ENCODE results near the gene ARHGAP31. TPM values are rescaled to one million over a fixed set of nuclear protein-coding genes. Genes with fewer than 3 reads are reported as not detected.

Gene ARHGAP31
- total RNA-seq, 1 donor from 2014 or later = 0.84 TPM

DNA sequence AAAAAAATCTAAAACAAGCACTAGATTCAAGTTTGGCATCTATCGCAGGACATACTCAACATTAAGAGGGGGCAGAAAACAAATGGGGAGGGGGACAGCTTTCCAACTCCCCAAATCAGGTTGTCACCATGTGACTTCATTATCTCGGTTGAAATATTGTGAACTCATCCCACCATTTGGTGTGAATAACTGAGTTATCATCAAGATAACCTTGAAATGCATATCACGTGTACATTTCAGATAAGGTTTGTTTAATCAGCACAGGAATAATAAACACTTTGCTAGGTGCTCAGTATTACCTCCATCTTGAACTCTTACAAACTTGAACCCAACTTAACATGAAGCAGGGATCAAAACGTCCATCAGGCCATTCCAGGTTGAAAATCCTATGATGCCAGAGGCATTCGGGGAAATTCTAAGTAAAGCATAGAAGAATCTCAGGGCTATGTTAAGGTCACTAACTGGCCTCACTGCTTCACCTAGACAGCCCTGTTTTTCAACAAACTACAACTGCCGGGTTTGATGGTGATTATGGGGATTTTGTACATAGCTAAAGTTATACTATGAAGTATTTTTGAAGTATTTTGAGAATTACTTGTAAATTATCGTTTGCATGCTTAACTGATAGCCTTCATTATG, 3.0 kb upstream of the ARHGAP31 start:
- Mint-ChIP-seq H3K27ac (no peak overlapping the region), H3K27me3 (peaks cover 22% of the 10 kb centered on the region), H3K36me3 (ENCODE audit: insufficient read depth) (no peaks in the 10 kb centered on the region), H3K4me3 (ENCODE audit: low read depth) (no peak overlapping the region), H3K9me3 (ENCODE audit: low read depth) (peaks cover 14% of the 10 kb centered on the region), H3K4me1 (ENCODE audit: low read depth) (peaks cover 25% of the 10 kb centered on the region)
- TF ChIP-seq, protein P1, sequence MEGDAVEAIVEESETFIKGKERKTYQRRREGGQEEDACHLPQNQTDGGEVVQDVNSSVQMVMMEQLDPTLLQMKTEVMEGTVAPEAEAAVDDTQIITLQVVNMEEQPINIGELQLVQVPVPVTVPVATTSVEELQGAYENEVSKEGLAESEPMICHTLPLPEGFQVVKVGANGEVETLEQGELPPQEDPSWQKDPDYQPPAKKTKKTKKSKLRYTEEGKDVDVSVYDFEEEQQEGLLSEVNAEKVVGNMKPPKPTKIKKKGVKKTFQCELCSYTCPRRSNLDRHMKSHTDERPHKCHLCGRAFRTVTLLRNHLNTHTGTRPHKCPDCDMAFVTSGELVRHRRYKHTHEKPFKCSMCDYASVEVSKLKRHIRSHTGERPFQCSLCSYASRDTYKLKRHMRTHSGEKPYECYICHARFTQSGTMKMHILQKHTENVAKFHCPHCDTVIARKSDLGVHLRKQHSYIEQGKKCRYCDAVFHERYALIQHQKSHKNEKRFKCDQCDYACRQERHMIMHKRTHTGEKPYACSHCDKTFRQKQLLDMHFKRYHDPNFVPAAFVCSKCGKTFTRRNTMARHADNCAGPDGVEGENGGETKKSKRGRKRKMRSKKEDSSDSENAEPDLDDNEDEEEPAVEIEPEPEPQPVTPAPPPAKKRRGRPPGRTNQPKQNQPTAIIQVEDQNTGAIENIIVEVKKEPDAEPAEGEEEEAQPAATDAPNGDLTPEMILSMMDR (IDR thresholded peaks at IDR 0.05; ENCODE audit: unreplicated experiment) = no peak
- DNase-seq (ENCODE audit: low spot score, unreplicated experiment) = no peak

DNA sequence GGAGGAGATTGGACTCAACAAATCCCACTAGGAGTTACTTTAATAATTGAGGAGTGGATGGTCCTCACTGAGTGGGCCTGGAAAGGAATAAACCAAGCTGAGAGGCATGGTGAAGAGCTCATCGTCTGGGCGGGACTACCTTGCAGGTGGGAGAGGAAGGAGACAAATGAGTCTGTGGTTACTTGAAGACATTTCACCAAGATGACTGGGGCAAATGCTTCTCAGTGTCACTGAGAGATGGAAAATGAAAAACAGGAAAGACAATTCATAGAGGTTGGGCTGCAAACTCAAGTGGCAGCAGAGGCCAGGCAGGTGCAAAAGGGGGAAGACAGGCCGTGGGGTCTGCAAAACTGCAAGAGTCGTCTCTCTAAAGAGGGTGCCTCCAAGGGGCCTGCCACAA, 1.5 kb upstream of the ARHGAP31 start:
- Mint-ChIP-seq H3K4me1 (ENCODE audit: low read depth) (peaks cover 28% of the 10 kb centered on the region), H3K4me3 (ENCODE audit: low read depth) (peak overlapping the region; percentile 33), H3K9me3 (ENCODE audit: low read depth) (peaks cover 3% of the 10 kb centered on the region), H3K27ac (no peak overlapping the region), H3K27me3 (peaks cover 29% of the 10 kb centered on the region), H3K36me3 (ENCODE audit: insufficient read depth) (no peaks in the 10 kb centered on the region)
- DNase-seq (ENCODE audit: low spot score, unreplicated experiment) = no peak
- TF ChIP-seq, protein P1 (IDR thresholded peaks at IDR 0.05; ENCODE audit: unreplicated experiment) = no peak

DNA sequence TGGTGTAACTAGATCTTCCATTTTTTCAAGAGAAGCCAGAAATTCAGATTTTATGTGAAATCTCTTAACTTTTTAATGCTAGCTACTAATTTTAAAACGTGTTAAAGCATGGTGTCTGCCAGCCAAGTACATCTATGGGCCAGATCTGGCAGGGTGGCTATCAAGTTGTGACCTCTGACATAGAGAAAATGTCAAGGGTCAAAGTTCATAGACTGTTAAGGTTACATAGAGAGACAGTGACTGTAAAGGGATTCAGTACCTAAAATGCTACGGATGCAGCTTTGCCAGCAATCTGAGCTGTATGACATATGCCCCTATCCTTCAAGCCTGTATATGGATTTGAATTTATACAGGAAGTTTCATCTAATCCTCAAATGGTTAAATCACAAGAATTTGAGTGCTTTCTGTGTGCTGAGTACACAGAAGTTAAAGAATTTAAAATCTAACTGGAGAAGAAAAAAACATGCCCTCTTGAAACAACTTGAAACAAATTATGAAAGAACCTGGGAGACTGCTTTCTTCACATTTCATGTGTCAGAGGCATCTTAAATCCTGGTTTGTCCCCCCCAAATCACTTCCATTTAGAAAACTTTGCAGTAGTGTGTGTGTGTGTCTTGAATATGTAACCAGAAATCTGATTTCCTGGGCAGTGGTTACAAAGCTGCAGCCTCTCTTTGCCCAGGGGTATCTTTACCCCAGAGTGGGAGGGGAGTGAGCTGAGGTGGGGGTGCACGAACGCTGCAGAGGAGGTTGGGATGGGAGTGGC, 895 bp upstream of the ARHGAP31 start:
- no peak overlapping the region for H3K27ac Mint-ChIP-seq
- peak overlapping the region; percentile 79 for H3K4me3 Mint-ChIP-seq (ENCODE audit: low read depth)
- H3K9me3 Mint-ChIP-seq (ENCODE audit: low read depth) = no peaks in the 10 kb centered on the region
- no peaks in the 10 kb centered on the region for H3K36me3 Mint-ChIP-seq (ENCODE audit: insufficient read depth)
- H3K27me3 Mint-ChIP-seq = peaks cover 29% of the 10 kb centered on the region
- TF ChIP-seq, protein P1 (IDR thresholded peaks at IDR 0.05; ENCODE audit: unreplicated experiment) = no peak
- no peak for DNase-seq (ENCODE audit: low spot score, unreplicated experiment)
- H3K4me1 Mint-ChIP-seq (ENCODE audit: low read depth) = peaks cover 28% of the 10 kb centered on the region

DNA sequence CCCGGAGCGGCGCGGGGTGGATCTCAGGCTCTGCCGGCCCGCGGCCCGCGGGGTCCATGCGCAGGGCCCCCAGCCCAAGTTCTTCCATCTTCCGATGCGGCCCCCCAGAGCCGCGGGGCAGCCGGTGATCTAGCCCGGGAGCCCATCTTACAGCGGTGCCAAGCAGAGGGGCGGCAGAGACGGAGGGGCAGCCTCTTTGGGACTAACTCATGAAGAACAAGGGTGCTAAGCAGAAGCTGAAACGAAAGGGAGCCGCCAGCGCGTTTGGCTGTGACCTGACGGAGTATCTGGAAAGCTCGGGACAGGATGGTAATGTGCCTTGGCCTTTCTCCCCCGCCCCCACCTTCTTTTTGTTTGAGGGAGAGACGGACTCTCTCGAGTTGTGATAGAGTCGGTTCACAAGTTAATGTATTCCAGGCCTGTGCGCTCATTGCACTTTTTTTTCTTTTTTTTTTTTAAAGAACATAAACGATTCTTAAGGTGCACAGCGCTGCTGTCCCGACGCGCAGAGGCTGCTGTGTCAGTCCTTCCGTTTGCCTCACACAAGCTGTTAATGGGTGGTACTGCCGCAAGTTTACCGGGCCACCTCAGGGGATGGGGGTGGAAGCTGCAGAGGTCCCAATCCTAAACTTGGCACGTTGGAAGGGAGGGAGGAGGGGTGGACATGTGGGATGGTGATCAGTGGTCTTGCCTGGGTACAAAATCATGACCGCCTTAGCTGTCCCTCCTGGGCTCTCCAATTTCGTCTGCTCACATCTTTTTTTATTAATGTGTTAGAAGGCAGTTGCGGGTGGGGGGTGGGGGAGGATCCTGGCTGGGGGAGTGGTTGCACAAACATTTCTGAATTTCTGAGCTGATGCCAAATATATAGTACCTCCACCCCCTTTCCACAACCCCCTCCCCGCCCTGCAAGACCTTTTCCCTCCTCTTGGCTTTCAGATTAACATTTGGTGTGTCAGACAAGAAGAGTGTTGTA, 801 bp downstream of the ARHGAP31 start:
- H3K9me3 Mint-ChIP-seq (ENCODE audit: low read depth) = no peaks in the 10 kb centered on the region
- no peak overlapping the region for H3K27ac Mint-ChIP-seq
- no peak for DNase-seq (ENCODE audit: low spot score, unreplicated experiment)
- H3K4me3 Mint-ChIP-seq (ENCODE audit: low read depth) = peak overlapping the region; percentile 79
- TF ChIP-seq, protein P1 (IDR thresholded peaks at IDR 0.05; ENCODE audit: unreplicated experiment) = no peak
- no peaks in the 10 kb centered on the region for H3K36me3 Mint-ChIP-seq (ENCODE audit: insufficient read depth)
- H3K4me1 Mint-ChIP-seq (ENCODE audit: low read depth) = peaks cover 28% of the 10 kb centered on the region
- H3K27me3 Mint-ChIP-seq = peaks cover 29% of the 10 kb centered on the region

All from progenitor cell of endocrine pancreas (in vitro differentiated cells).